K562 (cell line): Measurements from ENCODE around the gene E2F1.

Source experiments
- CBX8 ChIP-seq: fragments of 200-600 bp; sonication (generic); IDR thresholded peaks from 2 replicates; pipeline ENCODE4 v1.6.1; 2012; ENCODE audit warnings: borderline replicate concordance, mixed run types, low read depth, mild to moderate bottlenecking, moderate library complexity, mixed read lengths, low read length, control low read depth, inconsistent platforms; ENCODE audit not compliant: poor library complexity, severe bottlenecking; ENCODE audit errors: extremely low read depth
- CEBPB ChIP-seq: fragments of 450-650 bp; IDR thresholded peaks from 2 replicates; pipeline ENCODE4 v1.6.1; 2016; ENCODE audit warnings: missing genetic modification characterization, missing compliant biosample characterization
- CTCF ChIP-seq, 3 experiments: IDR thresholded peaks in 2 of 3; conservative IDR thresholded peaks in 1 of 3; 2 replicates each; pipeline ENCODE4 v1.5.1; 2011 to 2012; ENCODE audit warnings: low read length in 3 of 3, mild to moderate bottlenecking in 3 of 3, control low read depth in 2 of 3, improper control_type of control experiment in 1 of 3, inconsistent platforms in 1 of 3, low read depth in 1 of 3, mixed read lengths in 1 of 3, moderate library complexity in 1 of 3; ENCODE audit not compliant: insufficient read depth in 2 of 3
- ELK1 ChIP-seq: sonication (generic); formaldehyde crosslinking; IDR thresholded peaks from 2 replicates; pipeline ENCODE4 v1.8.1; 2022; ENCODE audit warnings: missing genetic modification reagents
- ERF ChIP-seq: fragments of 450-650 bp; formaldehyde crosslinking; IDR thresholded peaks from 2 replicates; pipeline ENCODE4 v1.4.0; 2020; ENCODE audit warnings: mild to moderate bottlenecking, mixed read lengths
- KLF6 ChIP-seq: fragments of 250-450 bp; sonication (Bioruptor Pico); IDR thresholded peaks from 2 replicates; pipeline ENCODE4 v1.4.0; 2020; ENCODE audit warnings: mild to moderate bottlenecking, moderate library complexity, borderline replicate concordance
- MYC ChIP-seq, 2 experiments: fragments of 250-450 bp in 1 of 2; sonication (Bioruptor Pico) in 1 of 2; IDR thresholded peaks; 2 replicates each; pipeline versions ENCODE4 v1.5.1 to v1.6.1; 2012 to 2021; ENCODE audit warnings: low read depth in 2 of 2, borderline replicate concordance in 1 of 2, improper control_type of control experiment in 1 of 2, low read length in 1 of 2, mild to moderate bottlenecking in 1 of 2, moderate library complexity in 1 of 2
- PML ChIP-seq: IDR thresholded peaks from 2 replicates; pipeline ENCODE4 v1.6.1; 2012; ENCODE audit warnings: low read length, inconsistent platforms
- POLR2AphosphoS2 ChIP-seq: IDR thresholded peaks from 2 replicates; pipeline ENCODE4 v1.6.1; 2012; ENCODE audit warnings: low read length, improper control_type of control experiment
- RAD21 ChIP-seq, 2 experiments: fragments of 250-450 bp in 1 of 2; fragments of 450-650 bp in 1 of 2; sonication (Bioruptor Pico) in 1 of 2; formaldehyde crosslinking in 1 of 2; IDR thresholded peaks in 1 of 2; conservative IDR thresholded peaks in 1 of 2; 2 replicates each; pipeline versions ENCODE4 v1.4.0 to v1.8.0; 2020 to 2022; ENCODE audit warnings: mild to moderate bottlenecking in 2 of 2, moderate library complexity in 1 of 2
- XRCC3 ChIP-seq: fragments of 450-650 bp; IDR thresholded peaks from 2 replicates; pipeline ENCODE4 v1.6.1; 2017; ENCODE audit warnings: mild to moderate bottlenecking, moderate library complexity
- ZFPM2 ChIP-seq: fragments of 250-450 bp; sonication (Bioruptor Pico); IDR thresholded peaks from 2 replicates; pipeline ENCODE4 v1.5.1; 2022; ENCODE audit warnings: mild to moderate bottlenecking

DNA sequence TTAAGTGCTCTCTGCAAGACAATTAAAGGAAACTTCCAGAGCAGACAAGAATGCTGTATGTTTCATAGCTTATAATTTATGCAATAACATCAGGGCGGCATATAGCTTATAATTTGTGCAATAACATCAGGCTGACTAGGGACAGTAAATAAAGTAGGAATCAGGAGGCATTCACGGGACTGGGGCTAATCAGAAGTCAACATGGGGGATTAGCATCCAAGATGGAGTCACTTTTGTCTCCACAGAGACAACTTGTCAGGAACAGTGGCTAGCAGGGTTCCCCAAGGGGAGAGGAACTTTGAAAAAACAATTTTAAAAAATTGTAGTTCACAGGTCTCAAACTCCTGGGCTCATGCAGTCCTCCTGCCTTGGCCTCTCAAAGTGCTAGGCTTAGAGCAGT is 42.3 kb upstream of the E2F1 start:
- TF ChIP-seq ZFPM2 (CRISPR knock-in tag) (no peak), ERF (CRISPR knock-in tag) (no peak), CEBPB (tag) (no peak), ELK1 (no peak), RAD21 (CRISPR knock-in tag; conservative IDR thresholded peaks at IDR 0.05 in 1 of 2, IDR thresholded peaks at IDR 0.05 in 1 of 2) (no peak), XRCC3 (no peak), KLF6 (CRISPR knock-in tag) (no peak), CTCF (IDR thresholded peaks at IDR 0.05 in 2 of 3, conservative IDR thresholded peaks at IDR 0.05 in 1 of 3; ENCODE audit: insufficient read depth in 2 of 3, low read depth in 1 of 3, low read length in 3 of 3) (no peak), MYC (IDR thresholded peaks at IDR 0.05; ENCODE audit: low read depth, low read length) (no peak), MYC (CRISPR knock-in tag; IDR thresholded peaks at IDR 0.05; ENCODE audit: borderline replicate concordance, low read depth) (no peak), CBX8 (no peak), PML (no peak), POLR2AphosphoS2 (no peak)
